HG03025 (cell line): Measurements from ENCODE around the gene NFATC1.

Source experiments
- ATAC-seq: cut with Tn5 transposase; IDR thresholded peaks from one replicate; pipeline ENCODE4 v1.9.1; 2021; ENCODE audit warnings: mild to moderate bottlenecking, moderate library complexity; ENCODE audit not compliant: unreplicated experiment, low FRiP score

NFATC1 gene

DNA sequence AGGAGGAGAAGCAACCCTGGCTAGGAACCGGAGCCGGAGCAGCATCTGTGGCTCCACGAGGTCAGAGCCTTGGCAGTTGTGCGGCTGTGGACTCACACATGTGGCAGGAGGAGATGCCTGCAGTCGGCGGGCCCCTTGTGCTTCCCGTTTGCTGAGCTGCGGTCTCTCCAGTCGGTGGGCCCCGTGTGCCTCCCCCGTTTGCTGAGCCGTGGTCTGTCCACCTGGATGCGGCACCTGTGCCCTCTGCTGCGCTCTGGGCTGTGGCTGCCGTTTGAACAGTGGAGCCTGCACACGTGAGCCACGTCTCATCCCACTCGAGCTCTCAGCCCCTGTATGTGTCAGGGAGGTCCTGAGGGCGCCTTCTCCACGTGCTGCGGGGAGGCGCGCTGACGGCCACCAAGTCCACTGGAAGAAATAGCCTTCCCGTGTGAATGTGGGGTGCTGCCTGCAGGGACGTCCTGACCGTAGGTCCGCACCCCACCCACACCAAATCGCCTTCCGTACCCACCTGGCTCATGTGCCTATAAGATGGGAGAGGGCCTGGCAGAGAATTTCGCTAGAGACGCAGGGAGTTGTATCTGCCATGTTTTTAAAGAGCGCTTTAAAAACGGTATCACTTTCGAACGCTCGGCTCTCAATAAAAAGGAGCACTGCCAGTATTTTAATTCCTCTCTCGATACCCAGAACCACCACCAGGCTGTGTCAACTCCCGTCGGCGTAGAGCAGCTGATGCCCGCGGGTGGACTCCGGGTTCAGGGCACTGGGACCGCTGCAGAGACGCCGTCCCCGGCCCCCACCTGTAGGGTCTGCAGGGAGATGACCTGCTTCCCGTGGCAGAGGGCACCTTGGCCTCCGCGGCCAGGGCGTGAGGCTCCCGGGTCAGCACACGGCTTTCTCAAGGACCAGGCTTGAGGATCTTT lies 117.0 kb downstream of the NFATC1 start:
- ATAC-seq = no peak

DNA sequence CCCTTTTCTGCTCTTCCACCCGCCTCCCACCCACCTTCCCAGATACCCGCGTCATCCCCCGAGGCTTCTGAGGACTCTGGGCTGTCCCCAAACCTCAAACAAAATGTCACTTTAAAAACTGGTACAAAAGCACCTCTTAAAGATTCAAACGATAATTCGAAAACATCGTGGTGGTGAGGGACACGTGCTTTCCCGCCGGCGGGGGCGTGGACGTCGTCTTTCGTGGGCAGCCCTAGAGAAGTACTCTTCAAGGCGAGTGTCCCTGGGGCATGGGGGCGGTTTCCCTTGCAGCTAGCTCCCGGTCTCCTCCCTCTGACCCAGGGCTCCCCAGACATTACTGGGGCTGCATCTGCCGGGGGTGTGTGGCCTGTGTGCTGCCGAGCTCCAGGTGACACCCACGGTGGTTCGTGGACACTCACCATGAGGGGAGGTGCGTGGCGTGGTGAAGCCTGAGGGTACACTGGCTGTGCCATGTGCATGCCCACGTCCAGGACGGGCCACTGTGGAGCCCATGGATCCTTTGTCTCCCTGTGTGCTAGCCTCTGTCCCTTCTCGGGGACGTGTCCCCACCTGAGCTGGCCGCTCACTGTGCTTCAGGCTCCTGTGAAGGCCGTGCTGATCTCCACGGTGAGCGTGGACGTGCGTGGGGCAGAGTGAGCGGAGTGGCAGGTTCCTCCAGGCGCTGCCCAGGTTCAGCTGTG lies 117.8 kb downstream of the NFATC1 start:
- no peak for ATAC-seq

- no peak for ATAC-seq
These were observed 119.6 kb downstream of the NFATC1 start for GRCh38 chr18:79515331-79515730.

- no peak for ATAC-seq
These were observed 120.2 kb downstream of the NFATC1 start for GRCh38 chr18:79515944-79516351.

DNA sequence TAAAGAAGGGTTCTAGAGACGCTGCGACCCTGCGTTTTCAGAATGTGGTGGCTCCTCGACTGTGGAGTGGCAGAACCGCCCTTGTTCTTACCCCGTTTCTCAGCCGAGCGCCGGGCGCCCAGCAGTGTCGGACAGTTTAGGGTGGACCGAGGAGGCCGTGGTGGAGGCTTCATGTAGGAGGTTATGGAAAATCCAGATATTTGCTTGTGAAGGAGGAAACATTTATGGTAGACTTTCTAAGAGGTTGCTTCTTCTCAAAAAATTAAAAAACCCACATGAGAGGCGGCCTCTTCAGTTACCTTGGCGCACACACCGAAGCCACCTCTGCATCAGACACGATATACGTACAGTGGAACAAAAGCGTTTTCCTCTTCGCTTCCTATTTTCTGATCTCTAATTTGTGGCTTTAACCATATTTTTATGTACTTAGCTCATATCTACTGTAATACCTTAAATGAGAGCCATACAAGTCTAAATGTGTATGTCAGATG lies 120.8 kb downstream of the NFATC1 start:
- no peak for ATAC-seq

- no peak for ATAC-seq
These were observed 121.6 kb downstream of the NFATC1 start for GRCh38 chr18:79517341-79517740.

DNA sequence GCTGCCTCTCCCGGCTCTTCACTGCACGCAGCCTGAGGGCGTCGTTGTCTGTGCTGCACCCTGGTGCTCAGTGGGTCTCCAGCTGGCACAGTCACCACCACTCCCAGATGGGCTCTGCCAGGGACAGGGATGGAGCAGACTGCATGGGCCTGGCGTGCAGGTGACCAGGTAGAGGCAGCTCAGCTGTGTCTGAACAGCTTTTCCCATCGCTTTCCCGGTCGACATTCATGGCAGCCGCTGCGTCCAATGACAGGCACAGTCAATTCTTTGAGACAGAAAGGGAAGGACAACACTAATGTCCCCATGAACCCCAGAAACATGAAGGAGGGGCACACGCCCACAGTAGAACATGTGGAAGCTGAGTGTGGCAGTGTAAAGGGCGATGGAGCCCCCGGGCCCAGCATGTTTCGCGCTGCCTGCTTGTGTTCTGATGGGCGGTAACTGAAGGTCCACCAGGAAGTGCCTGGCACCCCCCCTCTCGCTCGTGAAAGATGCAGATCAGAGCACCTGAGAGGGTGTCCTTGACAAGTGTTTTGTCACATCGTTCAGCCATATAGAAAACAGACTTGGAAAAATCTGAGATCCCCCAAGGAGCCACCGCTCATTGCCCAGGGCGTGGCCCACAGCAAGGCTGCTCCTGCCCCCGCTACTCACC lies 122.4 kb downstream of the NFATC1 start:
- ATAC-seq = no peak

DNA sequence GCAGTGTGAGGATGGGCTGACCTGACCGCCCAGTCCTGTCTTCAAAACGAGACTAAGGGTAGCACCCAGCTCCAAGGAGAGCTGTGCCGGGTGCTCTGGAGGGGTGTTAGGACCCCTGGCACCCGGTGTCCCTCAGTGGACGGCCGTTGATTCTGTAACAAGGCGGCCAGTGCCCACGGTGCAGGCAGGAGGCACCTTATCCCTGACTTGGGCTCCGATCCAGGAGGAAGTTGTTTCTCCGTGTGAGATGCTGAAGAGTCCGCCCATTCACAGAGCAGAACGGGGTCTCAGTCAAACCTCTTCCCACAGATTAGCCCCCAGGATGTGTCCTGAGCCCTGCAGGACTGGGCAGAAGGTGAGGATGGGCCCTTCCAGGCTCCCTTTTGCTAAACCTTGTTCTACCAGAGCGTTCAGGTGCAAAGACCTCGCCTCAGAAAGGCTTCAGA lies 123.0 kb downstream of the NFATC1 start:
- no peak for ATAC-seq

GRCh38 chr18:79519751-79520477 lies 124.2 kb downstream of the NFATC1 start:
- ATAC-seq = no peak

DNA sequence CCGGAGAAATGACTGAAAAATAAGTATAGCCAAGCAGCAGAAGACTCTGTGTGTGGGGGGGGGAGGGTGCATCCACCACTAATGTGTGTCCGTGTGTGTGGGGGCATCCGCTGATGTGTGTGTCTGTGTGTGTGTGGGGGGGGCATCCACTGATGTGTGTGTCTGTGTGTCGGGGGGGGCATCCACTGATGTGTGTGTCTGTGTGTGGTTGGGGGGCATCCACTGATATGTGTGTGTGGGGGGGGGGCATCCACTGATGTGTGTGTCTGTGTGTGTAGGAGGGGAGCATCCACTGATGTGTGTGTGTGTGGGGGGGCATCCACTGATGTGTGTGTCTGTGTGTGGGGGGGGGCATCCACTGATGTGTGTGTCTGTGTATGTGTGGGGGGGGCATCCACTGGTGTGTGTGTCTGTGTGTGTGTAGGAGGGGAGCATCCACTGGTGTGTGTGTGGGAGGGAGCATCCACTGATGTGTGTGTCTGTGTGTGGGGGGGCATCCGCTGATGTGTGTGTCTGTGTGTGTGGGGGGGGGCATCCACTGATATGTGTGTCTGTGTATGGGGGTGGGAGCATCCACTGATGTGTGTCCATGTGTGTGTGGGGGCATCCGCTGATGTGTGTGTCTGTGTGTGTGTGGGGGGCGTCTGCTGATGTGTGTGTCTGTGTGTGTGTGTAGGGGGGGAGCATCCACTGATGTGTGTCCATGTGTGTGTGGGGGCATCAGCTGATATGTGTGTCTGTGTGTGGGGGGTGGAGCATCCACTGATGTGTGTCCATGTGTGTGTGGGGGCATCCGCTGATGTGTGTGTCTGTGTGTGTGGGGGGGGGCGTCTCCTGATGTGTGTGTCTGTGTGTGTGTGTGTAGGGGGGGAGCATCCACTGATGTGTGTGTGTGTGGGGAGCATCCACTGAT lies 125.0 kb downstream of the NFATC1 start:
- ATAC-seq = no peak

DNA sequence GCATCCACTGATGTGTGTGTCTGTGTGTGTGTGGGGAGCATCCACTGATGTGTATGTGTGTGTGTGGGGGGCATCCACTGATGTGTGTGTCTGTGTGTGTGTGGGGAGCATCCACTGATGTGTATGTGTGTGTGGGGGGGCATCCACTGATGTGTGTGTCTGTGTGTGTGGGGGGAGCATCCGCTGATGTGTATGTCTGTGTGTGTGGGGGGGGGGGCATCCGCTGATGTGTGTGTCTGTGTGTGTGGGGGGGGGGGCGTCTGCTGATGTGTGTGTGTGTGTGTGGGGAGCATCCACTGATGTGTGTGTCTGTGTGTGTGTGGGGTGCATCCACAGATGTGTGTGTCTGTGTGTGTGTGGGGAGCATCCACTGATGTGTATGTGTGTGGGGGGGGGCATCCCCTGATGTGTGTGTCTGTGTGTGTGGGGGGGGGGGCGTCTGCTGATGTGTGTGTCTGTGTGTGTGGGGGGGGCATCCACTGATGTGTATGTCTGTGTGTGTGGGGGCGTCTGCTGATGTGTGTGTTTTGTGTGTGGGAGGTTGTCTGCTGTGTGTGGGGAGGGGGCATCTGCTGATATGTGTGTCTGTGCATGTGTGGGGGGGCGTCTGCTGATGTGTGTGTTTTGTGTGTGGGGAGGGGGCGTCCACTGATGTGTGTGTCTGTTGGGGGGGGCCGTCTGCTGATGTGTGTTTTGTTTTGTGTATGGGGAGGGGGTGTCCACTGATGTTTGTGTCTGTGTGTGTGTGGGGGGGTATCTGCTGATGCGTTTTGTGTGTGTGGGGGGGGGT lies 125.9 kb downstream of the NFATC1 start:
- no peak for ATAC-seq

- ATAC-seq = peak; percentile 12
These were observed 126.9 kb downstream of the NFATC1 start for GRCh38 chr18:79522451-79523205.

DNA sequence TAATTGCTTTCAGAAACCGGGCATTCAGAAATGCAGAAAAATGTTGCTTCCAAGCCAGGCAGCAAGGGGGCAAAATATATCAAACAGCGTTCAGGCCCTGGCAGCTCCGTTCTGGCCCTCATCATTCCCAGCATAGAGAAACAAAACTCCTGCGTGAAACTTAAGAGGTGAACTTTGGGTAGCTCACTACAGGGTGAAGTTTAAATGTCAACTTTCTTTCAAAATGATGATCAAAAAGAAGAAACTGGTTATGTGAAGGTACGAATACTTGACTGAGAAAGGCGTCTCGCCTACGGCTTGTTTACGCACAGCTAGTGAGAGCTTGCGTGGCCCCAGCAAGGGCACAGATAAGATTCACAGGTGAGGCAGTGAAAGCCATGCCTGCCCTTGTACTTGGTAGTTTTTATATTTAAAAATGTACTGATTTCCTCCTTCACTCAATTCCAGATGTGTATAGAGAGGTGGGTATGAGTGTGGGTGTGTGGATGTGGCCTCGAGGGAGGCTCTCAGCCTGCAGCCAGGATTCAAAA lies 127.5 kb downstream of the NFATC1 start:
- peak; percentile 37 for ATAC-seq

- ATAC-seq = peak; percentile 59
These were observed 128.0 kb downstream of the NFATC1 start for GRCh38 chr18:79523736-79524180.

GRCh38 chr18:79524181-79525078 lies 128.7 kb downstream of the NFATC1 start:
- peak; percentile 27 for ATAC-seq
